ENCODE results near the gene CWC15.
A peak's percentile ranks its signal among the peaks of the same experiment; 100 is the strongest.
"Not testable (repeated sequence)": the region's sequence is repeated elsewhere in the genome, so short reads cannot be mapped to it uniquely, and the experiment has no call there.

The CWC15 gene

DNA sequence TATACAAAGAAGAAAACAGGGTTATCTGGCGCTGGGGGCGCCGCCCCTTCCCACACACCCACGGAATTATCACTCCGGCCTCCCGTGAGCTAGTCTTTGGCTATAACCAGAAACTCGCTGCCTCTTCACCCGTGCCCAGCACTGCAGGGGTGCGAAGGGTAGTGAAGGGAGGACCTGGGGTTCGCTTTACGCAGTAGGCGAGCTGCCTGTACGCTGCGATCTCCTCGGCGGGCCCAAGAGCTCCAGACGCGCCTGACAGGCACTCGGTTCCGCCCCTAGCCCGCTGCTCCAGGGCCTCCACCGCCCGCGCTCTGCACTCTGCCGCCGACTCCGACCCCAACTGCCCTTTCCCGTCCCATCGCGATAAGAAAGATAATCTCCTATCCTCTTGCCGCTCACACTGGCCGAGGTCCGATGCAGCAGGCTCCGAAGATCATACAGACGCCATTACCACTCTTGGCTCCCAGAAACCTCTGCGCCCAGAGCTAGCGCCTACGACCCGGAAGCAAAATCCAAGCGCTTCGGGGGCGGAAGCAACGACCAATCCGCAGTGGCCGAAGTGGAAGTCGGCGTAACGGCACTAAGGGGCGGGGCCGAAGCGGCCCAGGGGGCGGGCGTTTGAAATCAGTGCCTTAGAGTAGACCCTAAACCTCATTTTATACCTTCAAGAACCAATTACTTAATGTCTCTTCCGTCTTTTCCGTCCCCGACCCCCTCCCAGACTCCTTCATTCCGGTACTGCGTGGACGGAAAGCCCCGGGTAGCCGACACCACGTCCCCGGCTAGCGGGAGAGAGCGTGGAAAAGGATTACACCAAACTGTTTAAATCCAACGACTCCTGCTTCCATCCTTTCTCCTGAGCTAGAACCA lies at the start of gene CWC15, which contains the start of gene KDM4D (continued):
- TF ChIP-seq, protein P1, sequence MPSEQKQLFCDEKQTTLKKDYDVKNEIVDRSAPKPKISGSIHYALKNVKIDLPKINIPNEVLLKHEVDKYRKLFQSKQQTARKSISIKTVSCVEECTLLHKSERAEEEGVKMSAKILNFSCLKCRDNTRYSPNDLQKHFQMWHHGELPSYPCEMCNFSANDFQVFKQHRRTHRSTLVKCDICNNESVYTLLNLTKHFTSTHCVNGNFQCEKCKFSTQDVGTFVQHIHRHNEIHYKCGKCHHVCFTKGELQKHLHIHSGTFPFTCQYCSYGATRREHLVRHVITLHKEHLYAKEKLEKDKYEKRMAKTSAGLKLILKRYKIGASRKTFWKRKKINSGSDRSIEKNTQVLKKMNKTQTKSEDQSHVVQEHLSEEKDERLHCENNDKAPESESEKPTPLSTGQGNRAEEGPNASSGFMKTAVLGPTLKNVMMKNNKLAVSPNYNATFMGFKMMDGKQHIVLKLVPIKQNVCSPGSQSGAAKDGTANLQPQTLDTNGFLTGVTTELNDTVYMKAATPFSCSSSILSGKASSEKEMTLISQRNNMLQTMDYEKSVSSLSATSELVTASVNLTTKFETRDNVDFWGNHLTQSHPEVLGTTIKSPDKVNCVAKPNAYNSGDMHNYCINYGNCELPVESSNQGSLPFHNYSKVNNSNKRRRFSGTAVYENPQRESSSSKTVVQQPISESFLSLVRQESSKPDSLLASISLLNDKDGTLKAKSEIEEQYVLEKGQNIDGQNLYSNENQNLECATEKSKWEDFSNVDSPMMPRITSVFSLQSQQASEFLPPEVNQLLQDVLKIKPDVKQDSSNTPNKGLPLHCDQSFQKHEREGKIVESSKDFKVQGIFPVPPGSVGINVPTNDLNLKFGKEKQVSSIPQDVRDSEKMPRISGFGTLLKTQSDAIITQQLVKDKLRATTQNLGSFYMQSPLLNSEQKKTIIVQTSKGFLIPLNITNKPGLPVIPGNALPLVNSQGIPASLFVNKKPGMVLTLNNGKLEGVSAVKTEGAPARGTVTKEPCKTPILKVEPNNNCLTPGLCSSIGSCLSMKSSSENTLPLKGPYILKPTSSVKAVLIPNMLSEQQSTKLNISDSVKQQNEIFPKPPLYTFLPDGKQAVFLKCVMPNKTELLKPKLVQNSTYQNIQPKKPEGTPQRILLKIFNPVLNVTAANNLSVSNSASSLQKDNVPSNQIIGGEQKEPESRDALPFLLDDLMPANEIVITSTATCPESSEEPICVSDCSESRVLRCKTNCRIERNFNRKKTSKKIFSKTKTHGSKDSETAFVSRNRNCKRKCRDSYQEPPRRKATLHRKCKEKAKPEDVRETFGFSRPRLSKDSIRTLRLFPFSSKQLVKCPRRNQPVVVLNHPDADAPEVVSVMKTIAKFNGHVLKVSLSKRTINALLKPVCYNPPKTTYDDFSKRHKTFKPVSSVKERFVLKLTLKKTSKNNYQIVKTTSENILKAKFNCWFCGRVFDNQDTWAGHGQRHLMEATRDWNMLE (tag by site-specific recombination; conservative IDR thresholded peaks at IDR 0.05; ENCODE audit: low read depth), result peak; percentile 97
- TF ChIP-seq SP3 (tag by site-specific recombination; IDR thresholded peaks at IDR 0.05) (peak; percentile 83), GLIS1 (tag by site-specific recombination; IDR thresholded peaks at IDR 0.05) (peak; percentile 25; the same call in 1 of the 2 replicates), PRDM1 (tag by site-specific recombination; IDR thresholded peaks at IDR 0.05) (0 out of 2 replicates have a peak, but pooled peaks have one; percentile 19), SP7 (tag by site-specific recombination; IDR thresholded peaks at IDR 0.05) (0 out of 2 replicates have a peak, but pooled peaks have one; percentile 30), YY1 (tag by site-specific recombination; IDR thresholded peaks at IDR 0.05) (peak; percentile 80), ZXDB (tag by site-specific recombination; IDR thresholded peaks at IDR 0.05) (peak; percentile 45; the same call in 1 of the 2 replicates), ZNF610 (tag by site-specific recombination; IDR thresholded peaks at IDR 0.05; ENCODE audit: borderline replicate concordance) (0 out of 2 replicates have a peak, but pooled peaks have one; percentile 24), ZBTB17 (tag by site-specific recombination; IDR thresholded peaks at IDR 0.05) (peak; percentile 43), ZFHX2 (tag by site-specific recombination; conservative IDR thresholded peaks at IDR 0.05) (peak; percentile 47; the same call in 1 of the 2 replicates), KLF8 (tag by site-specific recombination; IDR thresholded peaks at IDR 0.05) (no peak)
- TF ChIP-seq, protein P2, sequence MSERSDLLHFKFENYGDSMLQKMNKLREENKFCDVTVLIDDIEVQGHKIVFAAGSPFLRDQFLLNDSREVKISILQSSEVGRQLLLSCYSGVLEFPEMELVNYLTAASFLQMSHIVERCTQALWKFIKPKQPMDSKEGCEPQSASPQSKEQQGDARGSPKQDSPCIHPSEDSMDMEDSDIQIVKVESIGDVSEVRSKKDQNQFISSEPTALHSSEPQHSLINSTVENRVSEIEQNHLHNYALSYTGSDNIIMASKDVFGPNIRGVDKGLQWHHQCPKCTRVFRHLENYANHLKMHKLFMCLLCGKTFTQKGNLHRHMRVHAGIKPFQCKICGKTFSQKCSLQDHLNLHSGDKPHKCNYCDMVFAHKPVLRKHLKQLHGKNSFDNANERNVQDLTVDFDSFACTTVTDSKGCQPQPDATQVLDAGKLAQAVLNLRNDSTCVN (tag by site-specific recombination; optimal IDR thresholded peaks at IDR 0.05), result peak; percentile 1

DNA sequence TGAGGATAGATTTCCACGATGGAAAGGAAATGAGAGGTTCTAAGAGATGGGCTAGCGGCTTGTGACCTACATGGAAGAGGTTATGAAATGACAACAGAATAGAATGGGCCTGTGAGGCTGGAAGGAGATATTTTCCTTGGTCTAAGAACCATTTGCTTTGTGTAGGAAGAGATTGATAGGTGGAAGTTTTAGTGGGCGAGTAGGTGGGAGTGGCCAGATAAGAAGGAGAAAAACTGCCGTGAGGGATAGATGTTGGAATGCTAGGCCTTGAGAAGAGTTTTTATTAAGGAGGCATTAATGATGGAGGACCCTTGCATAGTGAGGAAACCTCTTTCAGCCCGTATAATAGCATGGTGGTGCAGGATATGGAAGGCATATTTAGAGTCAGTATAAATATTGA lies 48.1 kb upstream of the CWC15 start:
- CTCF ChIA-PET; H3K4me1 ChIP-seq (ENCODE audit: control insufficient read depth, insufficient read depth, low read length); H3K36me3 ChIP-seq (ENCODE audit: control insufficient read depth in 2 of 2, insufficient read depth in 1 of 2, low read length in 2 of 2); POLR2A ChIA-PET; H3K9me3 ChIP-seq (ENCODE audit: control insufficient read depth, insufficient read depth, low read depth, low read length); H3K27ac ChIP-seq (ENCODE audit: extremely low read depth, low read depth, low read length); H3K4me3 ChIP-seq (ENCODE audit: low read depth, low read length): not testable (repeated sequence)
- TF ChIP-seq EGR2 (tag by site-specific recombination; IDR thresholded peaks at IDR 0.05; ENCODE audit: low read depth), result peak; percentile 76
- peak; percentile 67 for TF ChIP-seq ZFHX2 (tag by site-specific recombination; conservative IDR thresholded peaks at IDR 0.05)

DNA sequence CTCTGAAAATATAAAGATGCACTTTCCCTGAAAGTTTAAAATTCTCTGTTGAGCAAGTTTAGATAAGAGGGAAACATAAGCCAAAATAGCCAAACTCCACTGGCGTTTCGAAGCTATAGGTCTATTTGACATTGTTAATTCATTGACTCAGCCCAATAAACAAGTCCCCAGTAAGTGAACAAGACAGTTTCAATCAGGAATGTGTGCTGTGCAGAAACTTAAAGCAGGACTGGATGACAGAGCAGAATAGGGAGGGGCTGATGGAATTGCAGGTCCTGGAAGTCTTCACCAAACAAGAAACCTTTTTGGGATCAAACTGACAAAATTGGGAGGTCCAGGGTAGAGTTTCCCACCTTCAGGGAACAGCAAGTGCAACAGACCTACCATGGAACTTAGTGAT lies 42.8 kb upstream of the CWC15 start:
- H3K36me3 ChIP-seq (ENCODE audit: control insufficient read depth in 2 of 2, insufficient read depth in 1 of 2, low read length in 2 of 2), result no peaks in the 10 kb centered on the region

More for the DNA sequence above, 42.8 kb upstream of the CWC15 start:
- Histone ChIP-seq H3K4me1 (ENCODE audit: control insufficient read depth, insufficient read depth, low read length) (no peaks in the 10 kb centered on the region), H3K9me3 (ENCODE audit: control insufficient read depth, insufficient read depth, low read depth, low read length) (no peaks in the 10 kb centered on the region), H3K27ac (ENCODE audit: extremely low read depth, low read depth, low read length) (no peak overlapping the region), H3K4me3 (ENCODE audit: low read depth, low read length) (no peak overlapping the region)
- TF ChIP-seq, protein P3, sequence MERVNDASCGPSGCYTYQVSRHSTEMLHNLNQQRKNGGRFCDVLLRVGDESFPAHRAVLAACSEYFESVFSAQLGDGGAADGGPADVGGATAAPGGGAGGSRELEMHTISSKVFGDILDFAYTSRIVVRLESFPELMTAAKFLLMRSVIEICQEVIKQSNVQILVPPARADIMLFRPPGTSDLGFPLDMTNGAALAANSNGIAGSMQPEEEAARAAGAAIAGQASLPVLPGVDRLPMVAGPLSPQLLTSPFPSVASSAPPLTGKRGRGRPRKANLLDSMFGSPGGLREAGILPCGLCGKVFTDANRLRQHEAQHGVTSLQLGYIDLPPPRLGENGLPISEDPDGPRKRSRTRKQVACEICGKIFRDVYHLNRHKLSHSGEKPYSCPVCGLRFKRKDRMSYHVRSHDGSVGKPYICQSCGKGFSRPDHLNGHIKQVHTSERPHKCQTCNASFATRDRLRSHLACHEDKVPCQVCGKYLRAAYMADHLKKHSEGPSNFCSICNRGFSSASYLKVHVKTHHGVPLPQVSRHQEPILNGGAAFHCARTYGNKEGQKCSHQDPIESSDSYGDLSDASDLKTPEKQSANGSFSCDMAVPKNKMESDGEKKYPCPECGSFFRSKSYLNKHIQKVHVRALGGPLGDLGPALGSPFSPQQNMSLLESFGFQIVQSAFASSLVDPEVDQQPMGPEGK (tag by site-specific recombination; IDR thresholded peaks at IDR 0.05), result 0 out of 2 replicates have a peak, but pooled peaks have one; percentile 14
- TF ChIP-seq ZNF776 (tag by site-specific recombination; IDR thresholded peaks at IDR 0.05; ENCODE audit: borderline replicate concordance), result no peak
- TF ChIP-seq ZBTB17 (tag by site-specific recombination; IDR thresholded peaks at IDR 0.05), result peak; percentile 30; the same call in 1 of the 2 replicates
- CTCF ChIA-PET, result interaction anchor here (0.6 kb wide), 1 partner anchor 822 kb away, joined by 3 read pairs; no protein-coding TSS in a partner anchor
- POLR2A ChIA-PET, result no interaction called here

Data from HEK293 (cell line).